ENCODE measurements around the gene C22orf23. TPM values are rescaled to one million over a fixed set of nuclear protein-coding genes. Genes with fewer than 3 reads are reported as not detected.

C22orf23 gene
- total RNA-seq, 2 experiments from 2014 or later, result not detected

DNA sequence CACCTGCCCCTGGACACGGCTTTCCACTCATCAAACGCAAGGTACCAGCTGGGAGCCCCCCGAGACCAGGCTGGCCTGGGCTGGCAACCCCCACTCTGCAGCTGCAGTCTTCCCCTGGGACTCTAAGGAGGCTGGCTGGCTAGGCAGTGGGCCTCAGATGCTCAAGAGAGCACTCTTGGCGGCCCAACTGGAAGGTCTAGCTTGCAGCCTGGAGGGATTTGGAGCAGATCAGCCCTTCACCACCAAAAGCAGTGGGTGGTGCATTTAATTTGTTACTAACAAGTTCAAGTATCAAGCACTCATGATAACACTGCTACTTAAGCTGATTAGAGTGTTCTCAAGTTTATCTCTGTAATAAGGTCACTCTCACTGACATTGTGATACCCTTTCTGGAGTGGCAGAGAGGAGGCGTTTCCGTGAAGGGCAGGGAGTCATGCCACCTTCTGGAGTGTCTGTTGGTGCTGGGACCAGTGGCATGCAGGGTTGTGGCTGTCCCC, 21.5 kb downstream of the C22orf23 start:
- Mint-ChIP-seq H3K4me1 (ENCODE audit: low read depth) (peaks cover 11% of the 10 kb centered on the region), H3K36me3 (ENCODE audit: low read depth) (peaks cover 32% of the 10 kb centered on the region), H3K27ac (no peak overlapping the region), H3K27me3 (no peaks in the 10 kb centered on the region), H3K4me3 (no peak overlapping the region), H3K9me3 (no peaks in the 10 kb centered on the region)
- H3K4me1 ChIP-seq (ENCODE audit: insufficient read depth, low read length), result peaks cover 9% of the 10 kb centered on the region
- TF ChIP-seq, protein P1, sequence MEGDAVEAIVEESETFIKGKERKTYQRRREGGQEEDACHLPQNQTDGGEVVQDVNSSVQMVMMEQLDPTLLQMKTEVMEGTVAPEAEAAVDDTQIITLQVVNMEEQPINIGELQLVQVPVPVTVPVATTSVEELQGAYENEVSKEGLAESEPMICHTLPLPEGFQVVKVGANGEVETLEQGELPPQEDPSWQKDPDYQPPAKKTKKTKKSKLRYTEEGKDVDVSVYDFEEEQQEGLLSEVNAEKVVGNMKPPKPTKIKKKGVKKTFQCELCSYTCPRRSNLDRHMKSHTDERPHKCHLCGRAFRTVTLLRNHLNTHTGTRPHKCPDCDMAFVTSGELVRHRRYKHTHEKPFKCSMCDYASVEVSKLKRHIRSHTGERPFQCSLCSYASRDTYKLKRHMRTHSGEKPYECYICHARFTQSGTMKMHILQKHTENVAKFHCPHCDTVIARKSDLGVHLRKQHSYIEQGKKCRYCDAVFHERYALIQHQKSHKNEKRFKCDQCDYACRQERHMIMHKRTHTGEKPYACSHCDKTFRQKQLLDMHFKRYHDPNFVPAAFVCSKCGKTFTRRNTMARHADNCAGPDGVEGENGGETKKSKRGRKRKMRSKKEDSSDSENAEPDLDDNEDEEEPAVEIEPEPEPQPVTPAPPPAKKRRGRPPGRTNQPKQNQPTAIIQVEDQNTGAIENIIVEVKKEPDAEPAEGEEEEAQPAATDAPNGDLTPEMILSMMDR (IDR thresholded peaks at IDR 0.05), result no peak
- ATAC-seq (ENCODE audit: poor library complexity) (no peak), DNase-seq (no peak)
- H3K27me3 ChIP-seq (ENCODE audit: control insufficient read depth in 1 of 2, insufficient read depth in 2 of 2, low read length in 2 of 2), result no peaks in the 10 kb centered on the region
- H3K9me3 ChIP-seq (ENCODE audit: control insufficient read depth in 1 of 2, insufficient read depth in 1 of 2, low read length in 2 of 2), result no peaks in the 10 kb centered on the region
- POLR2A ChIA-PET, result no interaction called here
- no peak overlapping the region for H3K27ac ChIP-seq (ENCODE audit: low read depth in 1 of 2, low read length in 2 of 2)
- CTCF ChIA-PET, result interaction anchor here (0.6 to 2.2 kb wide), 2 partner anchors 26 to 32 kb away, joined by 3 to 7 read pairs; partner anchors contain the start of gene MICALL1
- H3K4me3 ChIP-seq (ENCODE audit: low read length), result no peak overlapping the region
- H3K36me3 ChIP-seq (ENCODE audit: insufficient read depth, low read length), result peaks cover 36% of the 10 kb centered on the region
- intact Hi-C loops (cut with DNase I, micrococcal nuclease), result loop anchor here in 1 of 2 experiments (5.0 kb wide), 1 partner anchor 45 kb away; no protein-coding TSS in a partner anchor

DNA sequence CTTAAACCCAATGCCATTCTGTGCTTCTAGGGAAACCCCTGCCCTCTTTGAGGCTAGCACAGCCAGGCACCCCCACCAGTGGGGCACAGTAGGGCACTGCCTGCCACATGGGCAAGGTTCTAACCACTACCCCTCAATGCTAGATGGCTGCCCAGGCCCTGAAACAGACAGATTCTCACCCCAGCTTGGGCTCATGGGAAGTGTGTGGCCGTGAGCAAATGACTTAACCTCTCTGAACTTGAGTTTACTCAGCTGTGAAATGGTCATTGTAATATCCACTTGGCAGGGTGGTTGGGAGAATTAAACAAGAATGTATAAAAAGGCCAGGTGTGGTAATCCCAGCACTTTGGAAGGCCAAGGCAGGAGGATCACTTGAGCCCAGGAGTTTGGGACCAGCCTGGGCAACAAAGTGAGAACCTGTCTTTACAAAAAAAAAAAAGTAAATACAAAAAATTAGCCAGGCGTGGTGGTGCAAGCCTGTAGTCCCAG, 22.4 kb downstream of the C22orf23 start:
- no peak overlapping the region for H3K4me3 ChIP-seq (ENCODE audit: low read length)
- no peak overlapping the region for H3K4me3 Mint-ChIP-seq
- no peak overlapping the region for H3K27ac Mint-ChIP-seq
- no peaks in the 10 kb centered on the region for H3K9me3 ChIP-seq (ENCODE audit: control insufficient read depth in 1 of 2, insufficient read depth in 1 of 2, low read length in 2 of 2)
- no peak for DNase-seq
- H3K36me3 Mint-ChIP-seq (ENCODE audit: low read depth), result peaks cover 32% of the 10 kb centered on the region
- no peaks in the 10 kb centered on the region for H3K27me3 Mint-ChIP-seq
- ChIA-PET POLR2A (interaction anchor here (0.7 to 1.2 kb wide), 2 partner anchors 24 to 25 kb away, joined by 3 to 4 read pairs; partner anchors contain the start of gene MICALL1), CTCF (interaction anchor here (2.2 kb wide), 1 partner anchor 25 kb away, joined by 7 read pairs; the partner anchor contains the start of gene MICALL1)
- intact Hi-C loops (cut with DNase I, micrococcal nuclease), result loop anchor here in 1 of 2 experiments (5.0 kb wide), 1 partner anchor 44 kb away; no protein-coding TSS in a partner anchor
- H3K9me3 Mint-ChIP-seq, result no peaks in the 10 kb centered on the region
- peaks cover 11% of the 10 kb centered on the region for H3K4me1 Mint-ChIP-seq (ENCODE audit: low read depth)
- ATAC-seq (ENCODE audit: poor library complexity), result no peak
- H3K4me1 ChIP-seq (ENCODE audit: insufficient read depth, low read length), result peaks cover 9% of the 10 kb centered on the region
- H3K27me3 ChIP-seq (ENCODE audit: control insufficient read depth in 1 of 2, insufficient read depth in 2 of 2, low read length in 2 of 2), result no peaks in the 10 kb centered on the region
- H3K27ac ChIP-seq (ENCODE audit: low read depth in 1 of 2, low read length in 2 of 2), result peak overlapping the region in 1 of 2 donors; percentile 21
- TF ChIP-seq, protein P1 (IDR thresholded peaks at IDR 0.05), result no peak
- peaks cover 43% of the 10 kb centered on the region for H3K36me3 ChIP-seq (ENCODE audit: insufficient read depth, low read length)

DNA sequence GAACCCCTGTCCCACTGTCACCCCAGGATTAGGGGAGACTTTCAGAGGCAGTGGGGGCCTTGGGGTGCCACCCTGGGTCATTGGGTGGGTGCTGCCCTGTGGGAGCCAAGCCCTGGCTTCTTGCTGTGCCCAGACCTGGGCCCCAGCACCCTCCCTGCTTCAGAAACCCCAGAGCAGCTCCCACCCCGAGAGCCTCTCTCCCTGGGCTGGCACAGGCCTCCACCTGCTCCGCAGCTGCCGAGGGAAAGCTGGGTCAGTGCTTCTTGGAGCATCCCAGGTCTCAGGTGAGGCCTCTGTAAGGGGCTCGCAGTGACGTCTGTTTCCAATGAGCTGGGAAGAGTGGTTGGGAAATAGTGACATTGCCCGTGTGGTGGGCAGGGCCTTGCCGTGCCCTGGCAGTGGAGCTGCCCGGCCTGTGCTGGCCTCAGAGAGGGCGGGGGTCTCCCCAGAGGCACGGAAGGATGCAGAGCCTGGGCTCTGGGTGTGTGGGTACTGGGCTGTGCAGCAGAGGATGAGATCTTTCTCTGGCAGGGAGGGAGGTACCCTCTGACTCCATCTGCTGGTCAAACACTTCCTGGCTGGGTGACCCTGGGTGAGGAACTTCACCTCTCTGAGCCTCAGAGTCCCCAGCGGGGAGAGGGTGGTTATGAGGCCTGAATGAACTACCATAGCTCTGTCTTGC, 23.0 kb downstream of the C22orf23 start:
- H3K36me3 Mint-ChIP-seq (ENCODE audit: low read depth), result peaks cover 35% of the 10 kb centered on the region
- peak overlapping the region in 1 of 2 donors; percentile 21 for H3K27ac ChIP-seq (ENCODE audit: low read depth in 1 of 2, low read length in 2 of 2)
- H3K36me3 ChIP-seq (ENCODE audit: insufficient read depth, low read length), result peaks cover 49% of the 10 kb centered on the region
- H3K4me1 ChIP-seq (ENCODE audit: insufficient read depth, low read length), result peaks cover 9% of the 10 kb centered on the region
- TF ChIP-seq, protein P1 (IDR thresholded peaks at IDR 0.05), result no peak
- no peaks in the 10 kb centered on the region for H3K9me3 ChIP-seq (ENCODE audit: control insufficient read depth in 1 of 2, insufficient read depth in 1 of 2, low read length in 2 of 2)
- ATAC-seq (ENCODE audit: poor library complexity), result no peak
- intact Hi-C loops (cut with DNase I, micrococcal nuclease), result loop anchor here in 1 of 2 experiments (5.0 kb wide), 1 partner anchor 43 kb away; no protein-coding TSS in a partner anchor
- H3K27me3 Mint-ChIP-seq, result no peaks in the 10 kb centered on the region
- H3K4me1 Mint-ChIP-seq (ENCODE audit: low read depth), result peaks cover 11% of the 10 kb centered on the region
- ChIA-PET CTCF (interaction anchor here (2.2 kb wide), 1 partner anchor 24 kb away, joined by 7 read pairs; the partner anchor contains the start of gene MICALL1), POLR2A (interaction anchor here (0.7 to 1.2 kb wide), 2 partner anchors 23 to 24 kb away, joined by 3 to 4 read pairs; partner anchors contain the start of gene MICALL1)
- H3K27me3 ChIP-seq (ENCODE audit: control insufficient read depth in 1 of 2, insufficient read depth in 2 of 2, low read length in 2 of 2), result no peaks in the 10 kb centered on the region
- no peak overlapping the region for H3K4me3 Mint-ChIP-seq
- peak in 3 of 14 experiments; percentile 10 to 28 (median 27) for DNase-seq
- no peak overlapping the region for H3K4me3 ChIP-seq (ENCODE audit: low read length)
- H3K9me3 Mint-ChIP-seq, result no peaks in the 10 kb centered on the region
- no peak overlapping the region for H3K27ac Mint-ChIP-seq
